BLaER1 treated with 17β-estradiol and CSF1 and Interleukin-3, amounts not matched to agents 10 nM and 100 nM (cell line): ENCODE measurements around the gene JPH4.

ENCODE experiments used
- H3K27ac ChIP-seq, 11 experiments: shearing (Covaris generic); formaldehyde crosslinking; 2 replicates each; pipeline ENCODE4 v1.8.1; 2022
- H3K27me3 ChIP-seq, 11 experiments: shearing (Covaris generic); formaldehyde crosslinking; 2 replicates each; pipeline ENCODE4 v1.8.1; 2022
- H3K36me3 ChIP-seq, 11 experiments: shearing (Covaris generic); formaldehyde crosslinking; 2 replicates each; pipeline ENCODE4 v1.8.1; 2022
- H3K4me1 ChIP-seq, 10 experiments: shearing (Covaris generic); formaldehyde crosslinking; 2 replicates each; pipeline ENCODE4 v1.8.1; 2022
- H3K4me2 ChIP-seq, 11 experiments: shearing (Covaris generic); formaldehyde crosslinking; 2 replicates each; pipeline ENCODE4 v1.8.1; 2022
- H3K4me3 ChIP-seq, 10 experiments: shearing (Covaris generic); formaldehyde crosslinking; 2 replicates each; pipeline ENCODE4 v1.8.1; 2022
- H3K9ac ChIP-seq, 11 experiments: shearing (Covaris generic); formaldehyde crosslinking; 2 replicates each; pipeline ENCODE4 v1.8.1; 2022
- H3K9me3 ChIP-seq, 11 experiments: shearing (Covaris generic); formaldehyde crosslinking; replicated peaks in 1 of 11; 2 replicates each; pipeline ENCODE4 v1.8.1; 2022
- H4K20me1 ChIP-seq, 11 experiments: shearing (Covaris generic); formaldehyde crosslinking; 2 replicates each; pipeline ENCODE4 v1.8.1; 2022
- Cebpa-rat ChIP-seq, 11 experiments: shearing (Covaris generic); IDR thresholded peaks; 2 replicates each; pipeline ENCODE4 v1.8.1; 2022

JPH4 gene

DNA sequence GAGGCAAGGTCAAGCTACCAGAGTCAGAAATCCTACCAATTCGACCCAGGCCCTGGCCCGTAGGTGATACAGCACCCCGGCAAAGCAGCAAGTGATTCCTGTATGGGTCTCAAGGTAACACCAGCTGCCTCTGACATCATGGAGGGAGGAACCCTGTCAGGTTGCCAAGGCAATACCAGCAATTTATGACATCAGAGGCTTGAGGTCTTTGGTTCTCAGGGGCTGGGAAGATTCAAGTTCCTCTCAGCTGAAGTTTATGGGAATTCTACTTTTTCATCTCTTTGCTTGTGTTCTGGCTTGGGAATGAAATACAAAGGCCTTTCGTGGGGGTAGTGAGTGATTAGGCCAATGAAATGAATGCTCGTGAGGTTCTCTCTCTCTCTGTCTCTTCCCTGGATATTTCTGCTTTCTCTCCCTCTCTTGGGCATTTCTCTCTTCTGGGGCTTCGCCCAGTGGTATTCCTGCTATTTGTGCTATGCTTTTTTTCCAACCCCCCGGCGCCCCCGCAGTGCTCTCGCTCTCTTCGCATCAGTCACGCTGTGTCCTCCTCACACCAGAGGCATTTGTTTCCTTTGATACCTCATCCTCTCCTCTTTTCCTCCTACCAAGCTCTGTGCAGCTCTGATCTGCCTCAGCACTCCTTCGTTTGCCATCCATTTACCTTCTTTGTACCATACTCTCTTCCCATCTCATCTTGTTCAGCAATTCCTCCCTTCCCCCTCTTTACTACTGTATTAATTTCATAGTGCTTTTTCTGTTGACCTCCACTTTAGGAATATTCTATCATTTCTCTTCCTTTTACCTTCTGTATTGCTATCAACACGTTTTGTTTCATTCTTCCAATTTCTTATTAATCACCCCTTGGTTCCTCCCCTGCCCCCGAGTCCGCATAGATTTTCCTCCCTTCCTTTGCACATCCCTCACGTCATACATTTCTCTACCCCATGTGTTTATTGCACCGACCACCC is 30.0 kb downstream of the JPH4 start:
- Histone ChIP-seq H3K36me3 (peaks cover 0 to 5% (median 0%) of the 10 kb centered on the region in 11 experiments; a peak in 2 of 22 replicates), H3K4me3 (no peak overlapping the region), H3K9ac (no peak overlapping the region), H3K27ac (no peak overlapping the region), H4K20me1 (no peaks in the 10 kb centered on the region), H3K9me3 (no peaks in the 10 kb centered on the region), H3K4me2 (peak overlapping the region in 7 of 11 experiments; percentile 7 to 44 (median 29); a peak in 11 of 22 replicates), H3K27me3 (no peaks in the 10 kb centered on the region), H3K4me1 (peaks cover 38 to 57% (median 45%) of the 10 kb centered on the region in 10 experiments)
- TF ChIP-seq Cebpa-rat (IDR thresholded peaks at IDR 0.05) = no peak

GRCh38 chr14:23547924-23548323 is 30.7 kb downstream of the JPH4 start:
- Histone ChIP-seq H3K27me3 (no peaks in the 10 kb centered on the region), H3K4me2 (peak overlapping the region in 7 of 11 experiments; percentile 7 to 44 (median 29); a peak in 11 of 22 replicates), H3K9ac (no peak overlapping the region; a peak in 1 of 22 replicates), H3K4me3 (no peak overlapping the region), H3K36me3 (peaks cover 0 to 9% (median 0%) of the 10 kb centered on the region in 11 experiments; a peak in 3 of 22 replicates), H3K27ac (no peak overlapping the region), H3K9me3 (no peaks in the 10 kb centered on the region), H4K20me1 (no peaks in the 10 kb centered on the region), H3K4me1 (peaks cover 38 to 57% (median 45%) of the 10 kb centered on the region in 10 experiments)
- TF ChIP-seq Cebpa-rat (IDR thresholded peaks at IDR 0.05) = no peak

DNA sequence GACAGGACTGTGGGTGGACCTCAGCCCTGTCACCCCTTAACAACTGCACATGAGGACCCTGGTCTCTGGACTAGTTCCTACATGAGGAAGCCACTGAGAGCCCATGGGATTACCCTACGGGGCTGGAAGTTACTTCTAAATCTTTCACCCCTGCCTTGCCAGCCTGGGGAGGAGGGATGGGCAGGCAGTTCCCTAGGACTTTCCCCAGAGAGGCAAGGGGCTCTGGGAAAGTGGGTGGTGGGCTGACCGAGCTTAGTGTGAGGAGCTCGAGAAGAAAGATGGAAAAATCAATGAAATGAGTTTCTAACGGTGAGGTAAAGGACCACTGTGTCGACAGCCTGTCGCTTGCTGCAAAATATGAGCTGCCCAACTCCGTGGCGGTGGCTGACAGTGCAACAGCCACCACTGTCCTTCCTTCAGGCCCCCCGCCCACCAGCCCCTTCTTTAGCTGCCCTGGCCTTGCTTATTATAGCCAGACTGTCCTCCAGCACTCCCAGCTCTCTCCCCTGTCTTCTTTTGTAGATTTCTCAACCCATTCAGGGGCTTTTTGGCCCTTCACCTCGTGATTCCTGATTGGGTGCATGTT is 32.0 kb downstream of the JPH4 start:
- Histone ChIP-seq H3K4me1 (peaks cover 37 to 51% (median 42%) of the 10 kb centered on the region in 10 experiments), H3K27me3 (no peaks in the 10 kb centered on the region), H3K27ac (no peak overlapping the region), H3K9ac (no peak overlapping the region), H3K36me3 (peaks cover 0 to 9% (median 0%) of the 10 kb centered on the region in 11 experiments; a peak in 3 of 22 replicates), H3K4me3 (no peak overlapping the region), H3K9me3 (no peaks in the 10 kb centered on the region), H4K20me1 (no peaks in the 10 kb centered on the region), H3K4me2 (peak overlapping the region in 5 of 11 experiments; percentile 9 to 62 (median 26); a peak in 4 of 22 replicates)
- no peak for TF ChIP-seq Cebpa-rat (IDR thresholded peaks at IDR 0.05)

- peak overlapping the region in 7 of 11 experiments; percentile 26 to 70 (median 53); a peak in 11 of 22 replicates for H3K4me2 ChIP-seq
- peaks cover 0 to 9% (median 0%) of the 10 kb centered on the region in 11 experiments; a peak in 3 of 22 replicates for H3K36me3 ChIP-seq
- peaks cover 33 to 50% (median 39%) of the 10 kb centered on the region in 10 experiments for H3K4me1 ChIP-seq
- H3K27me3 ChIP-seq = no peaks in the 10 kb centered on the region
- no peak overlapping the region for H3K27ac ChIP-seq
- H3K9me3 ChIP-seq = no peaks in the 10 kb centered on the region
- no peak overlapping the region for H3K4me3 ChIP-seq
- H3K9ac ChIP-seq = no peak overlapping the region; a peak in 1 of 22 replicates
- TF ChIP-seq Cebpa-rat (IDR thresholded peaks at IDR 0.05) = no peak
- H4K20me1 ChIP-seq = no peaks in the 10 kb centered on the region
These were observed 32.7 kb downstream of the JPH4 start for GRCh38 chr14:23545740-23546365.

DNA sequence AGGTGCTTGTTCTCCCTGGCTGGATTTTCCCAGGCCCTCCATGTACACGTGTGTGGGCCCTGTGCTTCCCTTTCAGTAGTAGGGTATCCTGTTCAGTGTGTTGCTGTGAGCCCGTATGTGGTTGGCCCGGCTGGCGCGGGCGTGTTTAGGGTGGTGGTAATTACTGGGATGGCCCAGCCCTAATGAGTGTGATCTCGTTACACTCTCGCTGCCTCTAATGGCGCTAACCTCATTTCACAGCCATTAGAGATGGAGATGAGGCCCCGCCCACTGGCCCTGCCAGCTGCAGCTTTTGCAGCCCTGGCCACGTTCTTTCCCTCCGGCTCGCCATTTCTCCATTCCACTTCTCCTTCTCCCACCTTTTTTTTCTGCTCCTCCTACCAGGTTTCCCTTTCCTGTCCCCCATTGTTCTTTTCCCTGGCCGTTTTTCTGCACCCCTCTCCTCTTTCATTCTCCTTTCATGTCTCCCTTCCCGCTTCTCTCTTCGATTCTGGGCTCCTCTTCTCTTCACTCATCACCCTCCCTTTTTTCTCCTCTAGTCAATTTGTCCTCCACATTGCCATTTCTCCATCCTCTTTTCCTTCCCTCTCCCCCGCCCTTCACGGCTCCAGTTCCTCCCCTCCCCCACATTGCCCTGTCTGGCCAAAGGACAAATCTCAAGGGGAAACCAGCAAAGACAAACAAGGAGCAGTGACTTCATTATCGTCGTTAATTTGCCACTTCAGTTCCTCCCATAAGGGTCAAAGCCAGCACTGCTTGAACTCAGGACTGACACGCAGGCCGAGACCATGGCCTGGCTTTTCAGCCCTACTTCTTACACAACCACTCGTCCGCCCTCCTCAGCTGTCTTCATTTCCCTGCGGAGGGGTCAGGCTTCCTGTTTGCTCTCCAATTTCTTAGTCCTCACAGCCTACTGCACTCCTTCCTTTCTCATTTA is 33.8 kb downstream of the JPH4 start:
- no peak overlapping the region; a peak in 1 of 22 replicates for H3K9ac ChIP-seq
- no peaks in the 10 kb centered on the region for H3K27me3 ChIP-seq
- no peak overlapping the region for H3K27ac ChIP-seq

DNA sequence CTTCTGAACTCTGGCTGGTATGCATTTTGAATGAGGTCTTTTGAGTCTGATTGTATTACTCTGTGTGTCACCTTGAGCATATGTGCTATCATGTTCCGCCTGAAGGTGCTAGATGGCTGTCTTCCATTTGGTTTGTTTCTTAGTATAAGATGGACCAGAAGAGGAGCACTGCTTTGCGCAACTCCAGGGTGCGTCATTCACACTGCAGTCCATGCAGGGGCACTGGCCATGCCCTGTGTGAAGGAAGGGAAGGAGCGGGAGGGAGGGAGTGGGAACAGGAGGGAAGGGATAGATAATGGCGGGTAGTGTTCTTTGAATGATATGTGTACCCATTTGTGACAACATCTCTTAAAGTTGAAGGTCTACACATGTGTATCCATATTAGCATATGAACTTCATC is 35.2 kb downstream of the JPH4 start:
- H3K9ac ChIP-seq = no peak overlapping the region
- H3K4me3 ChIP-seq = no peak overlapping the region
- H3K27ac ChIP-seq = no peak overlapping the region
- TF ChIP-seq Cebpa-rat (IDR thresholded peaks at IDR 0.05) = no peak
- H3K4me2 ChIP-seq = no peak overlapping the region
- H3K36me3 ChIP-seq = peaks cover 0 to 9% (median 0%) of the 10 kb centered on the region in 11 experiments; a peak in 3 of 22 replicates
- peaks cover 19 to 33% (median 27%) of the 10 kb centered on the region in 10 experiments for H3K4me1 ChIP-seq
- H3K27me3 ChIP-seq = no peaks in the 10 kb centered on the region
- H4K20me1 ChIP-seq = no peaks in the 10 kb centered on the region
- H3K9me3 ChIP-seq = no peaks in the 10 kb centered on the region

More for the DNA sequence above, 33.8 kb downstream of the JPH4 start:
- H3K4me1 ChIP-seq = peaks cover 23 to 39% (median 29%) of the 10 kb centered on the region in 10 experiments
- H4K20me1 ChIP-seq = no peaks in the 10 kb centered on the region
- TF ChIP-seq Cebpa-rat (IDR thresholded peaks at IDR 0.05) = no peak
- H3K4me3 ChIP-seq = no peak overlapping the region
- peak overlapping the region; percentile 26 to 70 (median 50); a peak in 21 of 22 replicates for H3K4me2 ChIP-seq
- H3K36me3 ChIP-seq = peaks cover 0 to 9% (median 0%) of the 10 kb centered on the region in 11 experiments; a peak in 3 of 22 replicates
- no peaks in the 10 kb centered on the region for H3K9me3 ChIP-seq

DNA sequence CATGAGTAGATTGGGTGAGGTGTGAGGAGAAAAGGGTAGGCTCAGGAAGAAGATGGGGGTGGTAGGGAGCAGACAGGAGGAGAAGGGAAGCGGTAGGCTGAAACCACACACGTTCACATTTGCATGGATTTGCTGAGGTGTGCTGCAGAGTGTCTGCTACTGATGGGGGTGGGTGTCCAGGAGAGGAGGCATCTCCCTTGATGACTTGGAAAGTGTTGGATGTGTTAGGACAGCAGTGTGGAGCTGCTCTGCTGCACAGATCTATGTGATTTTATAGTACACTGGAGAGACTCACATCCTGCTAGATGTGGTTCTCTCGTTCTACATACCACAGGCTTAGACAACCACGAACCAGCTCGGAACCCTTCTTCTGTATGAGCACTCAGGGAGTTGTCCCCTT is 36.3 kb downstream of the JPH4 start:
- Histone ChIP-seq H3K9ac (no peak overlapping the region), H3K4me1 (peaks cover 12 to 32% (median 27%) of the 10 kb centered on the region in 10 experiments), H3K27ac (no peak overlapping the region), H3K27me3 (no peaks in the 10 kb centered on the region), H3K36me3 (peaks cover 0 to 9% (median 0%) of the 10 kb centered on the region in 11 experiments; a peak in 3 of 22 replicates), H4K20me1 (no peaks in the 10 kb centered on the region), H3K4me3 (no peak overlapping the region), H3K4me2 (no peak overlapping the region), H3K9me3 (no peaks in the 10 kb centered on the region)
- TF ChIP-seq Cebpa-rat (IDR thresholded peaks at IDR 0.05) = no peak

DNA sequence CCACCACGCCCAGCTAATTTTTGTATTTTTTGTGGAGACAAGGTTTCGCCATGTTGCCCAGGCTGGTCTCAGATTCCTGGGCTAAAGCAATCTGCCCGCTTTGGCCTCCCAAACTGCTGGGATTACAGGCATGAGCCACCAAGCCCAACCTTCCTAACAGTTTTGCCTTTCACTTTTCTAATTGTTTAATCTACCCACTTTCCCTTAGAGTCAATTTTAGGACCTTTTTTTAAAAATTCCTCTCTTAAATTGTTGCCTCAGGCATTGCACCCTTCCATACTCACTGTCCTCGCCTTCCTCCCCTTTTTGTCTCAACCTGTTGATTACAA is 38.5 kb downstream of the JPH4 start:
- Histone ChIP-seq H4K20me1 (no peaks in the 10 kb centered on the region), H3K9ac (no peak overlapping the region), H3K4me1 (peaks cover 8 to 18% (median 14%) of the 10 kb centered on the region in 10 experiments), H3K9me3 (no peaks in the 10 kb centered on the region), H3K36me3 (peaks cover 0 to 9% (median 0%) of the 10 kb centered on the region in 11 experiments; a peak in 3 of 22 replicates), H3K27me3 (no peaks in the 10 kb centered on the region), H3K27ac (no peak overlapping the region), H3K4me3 (no peak overlapping the region), H3K4me2 (no peak overlapping the region)
- TF ChIP-seq Cebpa-rat (IDR thresholded peaks at IDR 0.05) = no peak
